B cell (primary cell): ENCODE results near the gene CLEC19A.

Source experiments
- EZH2 ChIP-seq: IDR thresholded peaks from 2 replicates; pipeline ENCODE4 v1.6.1; 2012; ENCODE audit warnings: borderline replicate concordance, low read depth, mild to moderate bottlenecking, moderate library complexity, low read length; ENCODE audit not compliant: insufficient read depth, poor library complexity, severe bottlenecking
- TF ChIP-seq, protein P1 (sequence below): fragments of 200-600 bp; IDR thresholded peaks from one replicate; pipeline ENCODE4 v1.8.0; 2022; ENCODE audit warnings: antibody characterized with exemption, mild to moderate bottlenecking

DNA sequence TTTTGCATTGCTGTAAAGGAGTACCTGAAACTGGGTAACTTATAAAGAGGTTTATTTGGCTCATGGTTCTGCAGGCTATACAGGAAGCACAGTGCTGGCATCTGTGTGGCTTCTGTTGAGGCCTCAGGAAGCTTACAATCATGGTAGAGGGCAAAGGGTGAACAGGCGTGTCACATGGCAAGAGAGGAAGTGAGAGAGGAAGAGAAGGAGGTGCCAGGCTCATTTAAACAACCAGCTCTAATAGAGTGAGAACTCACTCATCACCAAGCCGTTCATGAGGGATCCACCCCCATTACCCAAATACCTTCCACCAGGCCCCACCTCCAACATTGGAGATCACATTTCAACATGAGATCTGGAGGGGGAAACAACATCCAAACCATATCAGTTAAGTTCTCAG, 16.4 kb upstream of the CLEC19A start:
- TF ChIP-seq, protein P1, sequence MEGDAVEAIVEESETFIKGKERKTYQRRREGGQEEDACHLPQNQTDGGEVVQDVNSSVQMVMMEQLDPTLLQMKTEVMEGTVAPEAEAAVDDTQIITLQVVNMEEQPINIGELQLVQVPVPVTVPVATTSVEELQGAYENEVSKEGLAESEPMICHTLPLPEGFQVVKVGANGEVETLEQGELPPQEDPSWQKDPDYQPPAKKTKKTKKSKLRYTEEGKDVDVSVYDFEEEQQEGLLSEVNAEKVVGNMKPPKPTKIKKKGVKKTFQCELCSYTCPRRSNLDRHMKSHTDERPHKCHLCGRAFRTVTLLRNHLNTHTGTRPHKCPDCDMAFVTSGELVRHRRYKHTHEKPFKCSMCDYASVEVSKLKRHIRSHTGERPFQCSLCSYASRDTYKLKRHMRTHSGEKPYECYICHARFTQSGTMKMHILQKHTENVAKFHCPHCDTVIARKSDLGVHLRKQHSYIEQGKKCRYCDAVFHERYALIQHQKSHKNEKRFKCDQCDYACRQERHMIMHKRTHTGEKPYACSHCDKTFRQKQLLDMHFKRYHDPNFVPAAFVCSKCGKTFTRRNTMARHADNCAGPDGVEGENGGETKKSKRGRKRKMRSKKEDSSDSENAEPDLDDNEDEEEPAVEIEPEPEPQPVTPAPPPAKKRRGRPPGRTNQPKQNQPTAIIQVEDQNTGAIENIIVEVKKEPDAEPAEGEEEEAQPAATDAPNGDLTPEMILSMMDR = no peak
- no peak for TF ChIP-seq EZH2
